Activated effector memory CD4-positive, alpha-beta T cell treated with Interleukin-2 at 50 U/mL for 16 hours (primary cell): ENCODE results near the gene TRAK2.
"Not testable (repeated sequence)": the region's sequence is repeated elsewhere in the genome, so short reads cannot be mapped to it uniquely, and the experiment has no call there.

ENCODE experiments used
- DNase-seq: peaks from one replicate; pipeline ENCODE4 v3.0.0-alpha.2; 2020

TRAK2 gene

DNA sequence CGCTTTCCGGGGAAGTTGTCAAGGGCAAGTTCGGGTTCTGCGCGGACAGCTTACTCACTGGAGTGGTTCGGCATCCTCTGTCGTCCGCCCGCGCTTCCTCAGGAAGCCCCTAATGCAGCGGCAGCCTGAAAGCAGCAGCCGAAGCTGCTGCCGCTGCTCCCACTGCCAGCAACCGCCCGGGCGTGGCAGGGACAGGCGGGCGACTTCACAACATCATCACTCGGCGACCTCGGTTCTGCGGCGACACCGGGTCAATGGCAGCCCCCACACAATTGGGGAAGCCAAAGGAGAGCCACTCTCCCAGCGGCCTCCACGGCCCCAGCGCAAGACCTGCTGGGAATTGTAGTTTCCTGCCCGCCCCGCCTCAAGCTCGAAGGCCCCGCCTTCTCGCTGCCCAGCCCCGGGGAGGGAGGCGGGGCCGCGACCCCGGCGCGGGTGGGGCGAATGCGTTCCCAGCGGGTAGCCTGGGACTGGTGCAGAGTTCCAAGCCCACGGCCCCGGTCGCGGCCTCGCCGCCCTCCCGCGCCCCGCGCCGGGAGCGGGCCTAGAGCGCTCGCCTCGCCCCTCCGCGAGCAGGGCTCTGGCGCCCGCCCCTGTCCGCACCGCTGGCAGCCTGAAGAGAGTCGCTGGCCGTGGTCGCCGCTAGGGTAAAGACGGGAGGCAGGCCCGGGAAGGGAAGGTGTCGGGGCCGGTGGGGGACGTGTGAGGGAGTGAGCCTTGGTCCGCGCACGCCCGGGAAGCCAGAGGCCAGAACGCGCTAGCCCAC, at the start of gene TRAK2, which contains the start of gene STRADB:
Gene TRAK2, minus strand, starts transcription at position 167 of the 766 bp plus-strand sequence. CDS start 30,951 bp downstream, outside the sequence.
Gene STRADB, plus strand, starts transcription at position 449 of the 766 bp plus-strand sequence. CDS start 3,101 bp downstream, outside the sequence.
- DNase-seq = peak; percentile 93

- no peak for DNase-seq
Observed at GRCh38 chr2:201500534-201500933, 49.3 kb upstream of the TRAK2 start.

DNA sequence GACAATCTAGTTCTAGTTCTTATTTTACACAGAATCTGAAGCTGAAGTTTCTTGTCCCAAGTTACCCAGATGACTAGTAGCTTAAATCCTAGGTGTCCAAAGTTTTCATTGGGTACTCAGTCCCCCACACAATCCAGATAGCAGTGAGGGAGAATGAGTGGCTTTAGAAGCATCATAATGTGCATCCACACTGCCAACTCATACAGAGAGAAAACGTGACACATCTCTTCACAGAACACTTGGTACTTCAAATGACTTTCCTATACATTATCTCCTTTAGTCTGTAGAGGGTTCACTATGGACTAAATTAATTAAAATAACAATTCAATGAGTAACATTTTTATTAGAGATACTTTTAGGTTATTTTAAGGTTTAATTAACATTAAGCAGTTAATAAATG, 45.5 kb upstream of the TRAK2 start:
- no peak for DNase-seq

DNA sequence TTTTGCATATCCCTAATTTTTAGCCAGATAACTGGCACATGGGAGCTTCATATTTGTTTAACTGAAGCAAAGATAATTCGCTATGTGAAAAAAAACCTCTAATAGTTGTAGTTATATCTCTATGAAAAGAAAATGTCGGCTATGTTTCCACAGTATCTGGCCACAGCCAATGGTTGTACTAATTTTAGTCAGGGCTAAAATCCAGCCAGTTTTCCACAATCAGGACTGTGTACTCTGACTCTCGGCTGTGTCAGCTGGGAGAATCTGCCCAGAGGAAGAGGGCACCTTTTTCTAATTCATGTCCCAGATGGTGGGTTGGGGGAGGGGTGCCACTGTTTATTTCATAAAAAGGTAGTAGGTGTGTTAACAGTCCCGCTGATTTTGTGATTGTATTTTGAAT, 39.0 kb upstream of the TRAK2 start:
- DNase-seq = no peak

GRCh38 chr2:201484805-201485204, 33.5 kb upstream of the TRAK2 start:
- no peak for DNase-seq

- DNase-seq = not testable (repeated sequence)
Observed at GRCh38 chr2:201483758-201484157, 32.5 kb upstream of the TRAK2 start.

DNA sequence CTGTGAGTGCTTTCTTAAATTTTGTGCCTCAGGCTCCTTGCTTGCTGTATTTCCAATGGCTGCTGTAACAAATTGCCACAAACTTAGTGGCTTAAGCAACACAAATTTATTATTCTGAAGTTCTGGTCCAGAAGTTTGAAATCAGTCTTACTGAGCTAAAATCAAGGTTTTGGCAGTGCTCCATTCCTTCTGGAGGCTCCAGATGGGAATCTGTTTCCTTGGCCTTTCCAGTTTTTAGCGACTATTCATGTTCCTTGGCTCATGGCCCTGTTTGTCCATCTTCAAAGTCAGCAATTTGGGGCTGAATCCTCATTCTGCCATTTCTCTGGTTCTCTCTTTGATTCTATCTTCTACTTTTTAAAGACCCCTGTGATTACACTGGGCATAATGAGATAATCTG, 32.1 kb upstream of the TRAK2 start:
- DNase-seq = no peak

DNA sequence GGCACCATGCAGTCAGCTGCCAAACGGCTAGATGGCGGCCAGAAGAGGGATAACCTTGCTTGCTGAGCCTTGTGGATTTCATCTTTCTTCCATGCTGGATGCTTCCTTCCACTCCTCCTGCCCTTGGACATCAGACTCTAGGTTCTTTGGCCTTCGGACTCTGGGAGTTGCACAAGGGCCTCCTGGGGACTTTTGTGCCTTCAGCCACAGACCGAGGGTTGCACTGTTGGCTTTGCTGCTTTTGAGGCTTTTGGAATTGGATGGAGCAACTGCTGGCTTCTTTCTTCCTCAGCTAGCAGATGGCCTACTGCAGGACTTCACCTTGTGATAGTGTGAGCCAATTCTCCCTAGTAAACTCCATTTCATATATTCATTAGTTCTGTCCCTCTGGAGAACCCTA, 31.3 kb upstream of the TRAK2 start:
- DNase-seq = no peak

- DNase-seq = no peak
Observed at GRCh38 chr2:201472411-201472810, 21.2 kb upstream of the TRAK2 start.

- DNase-seq = no peak
Observed at GRCh38 chr2:201471732-201472393, 20.6 kb upstream of the TRAK2 start.

DNA sequence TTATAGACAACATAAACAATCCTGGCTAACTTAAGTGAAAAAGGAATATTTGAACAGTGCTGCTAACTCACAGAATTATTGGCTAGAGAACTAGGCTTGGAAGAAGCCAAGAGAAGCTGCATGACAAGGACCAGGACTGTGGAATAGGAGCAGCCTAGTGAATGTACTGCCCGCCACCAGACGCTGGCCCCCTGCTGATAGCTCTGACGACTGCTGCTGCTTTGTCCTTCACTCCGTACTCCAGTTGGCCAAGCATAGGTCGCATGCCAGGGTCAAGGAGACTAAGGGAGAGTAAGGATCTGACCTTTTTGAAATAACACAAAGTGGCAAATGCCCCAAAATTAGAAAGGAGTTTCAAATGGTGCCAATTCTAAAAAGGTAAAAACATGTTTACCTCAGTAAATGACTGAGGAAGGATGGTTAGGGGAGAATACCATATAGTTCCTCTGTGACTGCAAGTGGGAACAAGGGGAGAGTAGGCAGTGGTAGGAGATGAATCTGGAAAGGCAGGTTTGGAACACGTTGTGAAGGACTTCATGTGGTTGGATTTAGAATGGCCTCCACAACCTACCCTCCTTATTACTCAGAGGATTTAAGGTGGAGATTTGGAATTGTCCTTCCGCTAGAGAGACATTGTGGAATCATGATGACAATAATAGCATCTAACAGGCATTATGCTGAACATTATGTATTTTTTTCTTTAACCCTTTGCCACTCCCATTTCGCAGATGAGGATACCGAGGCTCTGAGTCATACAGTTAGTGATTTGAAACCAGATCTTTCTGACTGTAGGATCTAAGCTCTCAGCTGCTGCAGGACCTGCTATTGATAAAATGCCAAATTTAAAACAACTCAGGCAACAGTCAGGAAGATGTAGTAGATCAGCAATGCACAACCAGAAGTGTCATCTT, 19.8 kb upstream of the TRAK2 start:
- no peak for DNase-seq

DNA sequence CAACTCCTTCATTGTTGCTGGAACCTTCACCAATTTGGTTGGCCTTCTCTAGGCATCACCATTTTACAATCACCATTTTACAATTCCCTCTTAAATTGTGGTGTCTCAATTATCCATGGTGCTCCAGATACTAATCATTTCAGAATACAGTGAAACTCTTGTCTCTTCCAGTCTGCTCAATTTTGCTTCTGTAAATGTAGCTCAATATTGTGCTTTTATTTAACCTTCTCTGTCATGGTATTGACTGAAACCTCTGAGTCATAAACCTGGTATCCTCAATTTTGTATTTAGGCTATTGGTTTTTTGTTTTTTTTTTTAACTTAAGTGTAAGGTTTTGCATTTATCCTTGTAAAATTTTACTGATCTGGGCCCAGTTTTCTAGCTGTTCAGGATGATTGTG, 16.4 kb upstream of the TRAK2 start:
- no peak for DNase-seq

- no peak for DNase-seq
Observed at GRCh38 chr2:201466050-201466675, 14.9 kb upstream of the TRAK2 start.

DNA sequence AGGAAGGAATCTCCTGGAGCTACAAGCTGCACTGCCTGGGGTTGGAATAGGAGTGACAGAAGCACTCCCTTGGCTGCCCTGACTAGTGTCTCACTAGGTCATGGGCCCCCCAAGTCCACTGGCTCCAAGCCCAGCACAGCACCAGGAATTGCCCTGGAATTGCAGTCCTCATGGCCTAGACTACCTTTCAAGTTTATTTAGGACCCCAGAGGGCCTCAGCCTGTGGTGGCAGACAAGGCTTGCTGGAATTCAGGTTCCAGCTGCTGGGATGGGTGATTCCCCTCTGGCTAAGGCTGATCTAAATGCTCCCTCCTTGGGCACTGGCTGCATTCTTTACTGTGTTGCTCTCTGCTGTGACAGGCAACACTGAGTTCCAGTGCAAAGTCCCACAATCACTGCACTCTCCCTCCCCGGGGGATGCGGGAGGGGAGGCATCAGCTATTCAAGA, 14.3 kb upstream of the TRAK2 start:
- no peak for DNase-seq

- DNase-seq = no peak
Observed at GRCh38 chr2:201464547-201464946, 13.3 kb upstream of the TRAK2 start.

GRCh38 chr2:201460532-201460931, 9.3 kb upstream of the TRAK2 start:
- no peak for DNase-seq

DNA sequence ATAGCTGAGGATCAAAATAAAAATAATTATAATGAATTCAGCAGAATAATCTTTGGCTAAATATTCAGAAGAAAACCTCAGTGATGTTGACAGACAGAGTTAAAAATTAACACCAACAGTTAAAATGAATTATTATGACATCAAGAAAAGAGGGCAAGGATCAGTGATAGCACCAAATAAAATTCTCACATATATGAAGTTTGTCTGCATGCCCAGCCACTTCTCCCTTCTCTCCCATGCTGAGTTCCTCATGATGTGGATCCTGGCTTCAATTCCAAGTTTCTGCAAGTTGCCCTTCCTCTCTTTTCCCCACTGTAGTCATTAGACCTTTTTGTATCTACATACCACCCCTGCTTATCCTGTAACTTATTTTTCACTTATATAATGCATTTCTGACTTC, 7.1 kb upstream of the TRAK2 start:
- no peak for DNase-seq

GRCh38 chr2:201452922-201453643, 1.8 kb upstream of the TRAK2 start:
- no peak for DNase-seq

- DNase-seq = no peak
Observed at GRCh38 chr2:201452058-201452921, 1.0 kb upstream of the TRAK2 start.

- DNase-seq = no peak
Observed at GRCh38 chr2:201450954-201451291, 335 bp downstream of the TRAK2 start.

DNA sequence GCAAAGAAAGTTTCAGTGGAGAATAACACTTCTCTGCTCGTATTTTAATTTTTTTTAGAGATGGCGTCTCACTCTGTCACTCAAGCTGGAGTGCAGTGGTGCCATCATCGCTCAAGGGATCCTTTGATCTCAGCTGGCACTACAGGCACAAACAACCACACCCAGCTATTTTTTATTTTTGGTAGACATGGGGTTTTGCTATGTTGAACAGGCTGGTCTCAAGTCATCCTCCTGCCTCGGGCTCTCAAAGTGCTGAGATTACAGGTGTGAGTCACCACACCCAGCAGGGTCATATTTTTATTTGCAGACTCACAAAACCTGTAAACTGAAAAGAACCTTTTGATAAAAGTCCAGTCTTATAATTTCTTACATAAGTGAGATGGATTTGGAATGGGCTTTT, 2.6 kb downstream of the TRAK2 start:
- DNase-seq = peak; percentile 34
